ENCODE data around the gene STK36. TPM values are rescaled to one million over a fixed set of nuclear protein-coding genes. Genes with fewer than 3 reads are reported as not detected.

Gene STK36
- polyA plus RNA-seq, 1 experiment, result 53.1 TPM

- H3K27ac ChIP-seq (ENCODE audit: low read depth, low read length), result no peak overlapping the region
- ChIA-PET POLR2A (interaction anchor here (0.5 kb wide), 1 partner anchor 289 kb away, joined by 3 read pairs; no protein-coding TSS in a partner anchor), CTCF (interaction anchor here (1.9 kb wide), 1 partner anchor 153 kb away, joined by 4 read pairs; no protein-coding TSS in a partner anchor)
- no peak overlapping the region for H3K4me3 ChIP-seq (ENCODE audit: low read depth, low read length)
- TF ChIP-seq, protein P1, sequence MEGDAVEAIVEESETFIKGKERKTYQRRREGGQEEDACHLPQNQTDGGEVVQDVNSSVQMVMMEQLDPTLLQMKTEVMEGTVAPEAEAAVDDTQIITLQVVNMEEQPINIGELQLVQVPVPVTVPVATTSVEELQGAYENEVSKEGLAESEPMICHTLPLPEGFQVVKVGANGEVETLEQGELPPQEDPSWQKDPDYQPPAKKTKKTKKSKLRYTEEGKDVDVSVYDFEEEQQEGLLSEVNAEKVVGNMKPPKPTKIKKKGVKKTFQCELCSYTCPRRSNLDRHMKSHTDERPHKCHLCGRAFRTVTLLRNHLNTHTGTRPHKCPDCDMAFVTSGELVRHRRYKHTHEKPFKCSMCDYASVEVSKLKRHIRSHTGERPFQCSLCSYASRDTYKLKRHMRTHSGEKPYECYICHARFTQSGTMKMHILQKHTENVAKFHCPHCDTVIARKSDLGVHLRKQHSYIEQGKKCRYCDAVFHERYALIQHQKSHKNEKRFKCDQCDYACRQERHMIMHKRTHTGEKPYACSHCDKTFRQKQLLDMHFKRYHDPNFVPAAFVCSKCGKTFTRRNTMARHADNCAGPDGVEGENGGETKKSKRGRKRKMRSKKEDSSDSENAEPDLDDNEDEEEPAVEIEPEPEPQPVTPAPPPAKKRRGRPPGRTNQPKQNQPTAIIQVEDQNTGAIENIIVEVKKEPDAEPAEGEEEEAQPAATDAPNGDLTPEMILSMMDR (IDR thresholded peaks at IDR 0.05; ENCODE audit: low read depth, low read length), result no peak
- no peak for DNase-seq (ENCODE audit: low read depth, low spot score)
- H3K27me3 ChIP-seq (ENCODE audit: control insufficient read depth, insufficient read depth, low read length), result no peaks in the 10 kb centered on the region
- H3K9me3 ChIP-seq (ENCODE audit: control insufficient read depth, insufficient read depth, low read length), result no peaks in the 10 kb centered on the region
These were observed 22.7 kb downstream of the STK36 start for GRCh38 chr2:218694405-218695145.

- H3K27me3 ChIP-seq (ENCODE audit: control insufficient read depth, insufficient read depth, low read length), result no peaks in the 10 kb centered on the region
- TF ChIP-seq, protein P1 (IDR thresholded peaks at IDR 0.05; ENCODE audit: low read depth, low read length), result no peak
- no peak for DNase-seq (ENCODE audit: low read depth, low spot score)
- H3K27ac ChIP-seq (ENCODE audit: low read depth, low read length), result no peak overlapping the region
- POLR2A ChIA-PET, result no interaction called here
- H3K9me3 ChIP-seq (ENCODE audit: control insufficient read depth, insufficient read depth, low read length), result no peaks in the 10 kb centered on the region
- H3K4me3 ChIP-seq (ENCODE audit: low read depth, low read length), result no peak overlapping the region
- CTCF ChIA-PET, result interaction anchor here (0.8 to 1.0 kb wide), 2 partner anchors 148 to 149 kb away, joined by 3 read pairs; no protein-coding TSS in a partner anchor
These were observed 27.0 kb downstream of the STK36 start for GRCh38 chr2:218698885-218699284.

DNA sequence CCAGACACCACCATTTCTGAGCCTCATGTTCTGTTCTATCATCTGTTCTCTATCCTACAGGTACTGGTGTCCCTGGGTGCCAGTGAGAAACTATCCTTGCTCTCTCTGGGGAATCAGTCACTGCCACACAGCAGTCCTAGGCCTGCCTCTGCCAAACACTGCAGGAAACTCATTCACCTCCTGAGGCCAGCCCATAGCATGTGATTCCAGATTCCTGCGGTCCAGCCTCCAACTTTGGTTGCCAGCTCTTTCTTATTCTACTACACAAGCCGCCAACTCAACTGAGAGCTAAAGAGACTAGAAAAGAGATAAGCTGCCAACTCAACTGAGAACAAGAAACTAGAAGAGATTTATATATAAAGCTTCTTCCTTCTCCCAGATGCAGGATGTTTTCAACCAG, 29.9 kb downstream of the STK36 start:
- Histone ChIP-seq H3K9me3 (ENCODE audit: control insufficient read depth, insufficient read depth, low read length) (no peaks in the 10 kb centered on the region), H3K27me3 (ENCODE audit: control insufficient read depth, insufficient read depth, low read length) (no peaks in the 10 kb centered on the region), H3K4me3 (ENCODE audit: low read depth, low read length) (no peak overlapping the region), H3K27ac (ENCODE audit: low read depth, low read length) (no peak overlapping the region)
- TF ChIP-seq, protein P1 (IDR thresholded peaks at IDR 0.05; ENCODE audit: low read depth, low read length), result no peak
- POLR2A ChIA-PET, result no interaction called here
- DNase-seq (ENCODE audit: low read depth, low spot score), result no peak
- CTCF ChIA-PET, result interaction anchor here (0.6 to 2.3 kb wide), 4 partner anchors 8 to 145 kb away, joined by 3 to 15 read pairs (median 7); no protein-coding TSS in a partner anchor

GRCh38 chr2:218703341-218703740, 31.5 kb downstream of the STK36 start:
- Histone ChIP-seq H3K27me3 (ENCODE audit: control insufficient read depth, insufficient read depth, low read length) (no peaks in the 10 kb centered on the region), H3K9me3 (ENCODE audit: control insufficient read depth, insufficient read depth, low read length) (no peaks in the 10 kb centered on the region), H3K27ac (ENCODE audit: low read depth, low read length) (no peak overlapping the region), H3K4me3 (ENCODE audit: low read depth, low read length) (no peak overlapping the region)
- DNase-seq (ENCODE audit: low read depth, low spot score), result no peak
- TF ChIP-seq, protein P1 (IDR thresholded peaks at IDR 0.05; ENCODE audit: low read depth, low read length), result no peak
- ChIA-PET POLR2A (no interaction called here), CTCF (interaction anchor here (1.1 to 2.3 kb wide), 2 partner anchors 16 to 144 kb away, joined by 6 to 15 read pairs; no protein-coding TSS in a partner anchor)

DNA sequence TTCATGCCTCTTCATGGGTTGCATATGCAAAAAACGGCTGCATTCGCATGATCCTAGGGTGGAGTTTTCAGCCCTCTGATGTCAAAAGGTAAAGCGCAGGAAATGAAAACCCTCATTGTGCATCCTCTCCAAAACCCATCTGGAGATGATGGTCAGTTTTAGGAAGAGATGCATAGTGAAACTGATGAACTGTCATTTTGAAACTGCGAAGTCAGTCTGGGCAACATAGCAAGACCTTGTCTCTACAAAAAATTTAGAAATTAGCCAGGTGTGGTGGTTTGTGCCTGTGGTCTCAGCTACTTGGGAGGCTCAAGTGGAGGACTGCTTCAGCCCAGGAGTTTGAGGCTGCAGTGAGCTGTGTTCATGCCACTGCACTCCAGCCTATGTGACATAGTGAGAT, 36.2 kb downstream of the STK36 start:
- DNase-seq (ENCODE audit: low read depth, low spot score), result no peak
- Histone ChIP-seq H3K9me3 (ENCODE audit: control insufficient read depth, insufficient read depth, low read length) (0 out of 2 replicates have a peak, but pooled peaks cover 2% of the 10 kb centered on the region), H3K27ac (ENCODE audit: low read depth, low read length) (no peak overlapping the region), H3K27me3 (ENCODE audit: control insufficient read depth, insufficient read depth, low read length) (no peaks in the 10 kb centered on the region), H3K4me3 (ENCODE audit: low read depth, low read length) (no peak overlapping the region)
- TF ChIP-seq, protein P1 (IDR thresholded peaks at IDR 0.05; ENCODE audit: low read depth, low read length), result no peak
- ChIA-PET CTCF (interaction anchor here (0.9 to 2.8 kb wide), 3 partner anchors 98 to 144 kb away, joined by 3 to 16 read pairs (median 8); no protein-coding TSS in a partner anchor), POLR2A (no interaction called here)

Measured in AG04450 (cell line).